ENCODE measurements around the gene LMO3. TPM values are rescaled to one million over a fixed set of nuclear protein-coding genes. Genes with fewer than 3 reads are reported as not detected.

The LMO3 gene
- total and polyA plus RNA-seq, 2 donors (not counting 3 experiments of a cell fraction or from before 2014, with no cell fraction given) = not detected

GRCh38 chr12:16504200-16504599 is 101.8 kb downstream of the LMO3 start:
- TF ChIP-seq, protein P1, sequence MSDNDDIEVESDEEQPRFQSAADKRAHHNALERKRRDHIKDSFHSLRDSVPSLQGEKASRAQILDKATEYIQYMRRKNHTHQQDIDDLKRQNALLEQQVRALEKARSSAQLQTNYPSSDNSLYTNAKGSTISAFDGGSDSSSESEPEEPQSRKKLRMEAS (IDR thresholded peaks at IDR 0.05; ENCODE audit: insufficient read depth, insufficient read length) = no peak
- no peak for TF ChIP-seq EZH2 (IDR thresholded peaks at IDR 0.05; ENCODE audit: borderline replicate concordance, low read depth, low read length, severe bottlenecking)
- Histone ChIP-seq H2AFZ (ENCODE audit: low read depth, low read length) (no peak overlapping the region), H3K79me2 (ENCODE audit: control insufficient read depth, insufficient read depth, low read length) (no peaks in the 10 kb centered on the region), H3K9ac (replicated peaks; ENCODE audit: extremely low read depth, insufficient read depth, low read length) (no peak overlapping the region), H3K27ac (ENCODE audit: insufficient read depth, low read depth, low read length) (no peak overlapping the region), H3K9me3 (replicated peaks; ENCODE audit: control insufficient read depth, insufficient read depth, low read length) (no peaks in the 10 kb centered on the region), H3K36me3 (ENCODE audit: control insufficient read depth in 2 of 2, extremely low read depth in 1 of 2, insufficient read depth in 2 of 2, low read length in 2 of 2) (no peaks in the 10 kb centered on the region), H3K27me3 (ENCODE audit: control insufficient read depth in 2 of 2, insufficient read depth in 2 of 2, low read length in 2 of 2) (no peaks in the 10 kb centered on the region), H3K4me3 (replicated peaks in 1 of 3; ENCODE audit: insufficient read depth in 1 of 3, low read depth in 1 of 3, low read length in 3 of 3) (no peak overlapping the region), H3K4me2 (ENCODE audit: insufficient read depth, low read length) (no peak overlapping the region), H3K4me1 (ENCODE audit: control insufficient read depth, extremely low read depth, insufficient read depth, low read length) (no peaks in the 10 kb centered on the region), H4K20me1 (replicated peaks; ENCODE audit: control insufficient read depth, extremely low read depth, insufficient read depth, low read length) (no peaks in the 10 kb centered on the region), H3K9me1 (replicated peaks; ENCODE audit: control insufficient read depth, extremely low read depth, insufficient read depth, low read length) (no peaks in the 10 kb centered on the region)
- POLR2A ChIA-PET = no interaction called here
- BruUV-seq (replicated peaks) = no TSS peak
- no peak for DNase-seq (ENCODE audit: low read depth, low spot score)
- intact Hi-C loops (cut with micrococcal nuclease) = no loop called here
- no peak for FAIRE-seq
- CTCF ChIA-PET = no interaction called here
- dilution Hi-C loops (cut with MboI; ENCODE audit: extremely low pct_ligation_motif_present, low sequenced_read_pairs) = no loop called here

GRCh38 chr12:16499611-16500010 is 106.4 kb downstream of the LMO3 start:
- H3K9me1 ChIP-seq (replicated peaks; ENCODE audit: control insufficient read depth, extremely low read depth, insufficient read depth, low read length) = no peaks in the 10 kb centered on the region
- dilution Hi-C loops (cut with MboI; ENCODE audit: extremely low pct_ligation_motif_present, low sequenced_read_pairs) = no loop called here

More at GRCh38 chr12:16499611-16500010, 106.4 kb downstream of the LMO3 start:
- no peak overlapping the region for H3K27ac ChIP-seq (ENCODE audit: insufficient read depth, low read depth, low read length)
- ChIA-PET POLR2A (no interaction called here), CTCF (no interaction called here)
- no peak overlapping the region for H2AFZ ChIP-seq (ENCODE audit: low read depth, low read length)
- no peak overlapping the region for H3K4me2 ChIP-seq (ENCODE audit: insufficient read depth, low read length)
- no peaks in the 10 kb centered on the region for H3K9me3 ChIP-seq (replicated peaks; ENCODE audit: control insufficient read depth, insufficient read depth, low read length)
- H3K36me3 ChIP-seq (ENCODE audit: control insufficient read depth in 2 of 2, extremely low read depth in 1 of 2, insufficient read depth in 2 of 2, low read length in 2 of 2) = no peaks in the 10 kb centered on the region
- intact Hi-C loops (cut with micrococcal nuclease) = no loop called here
- H4K20me1 ChIP-seq (replicated peaks; ENCODE audit: control insufficient read depth, extremely low read depth, insufficient read depth, low read length) = no peaks in the 10 kb centered on the region
- H3K4me1 ChIP-seq (ENCODE audit: control insufficient read depth, extremely low read depth, insufficient read depth, low read length) = no peaks in the 10 kb centered on the region
- no peak for TF ChIP-seq MYC (IDR thresholded peaks at IDR 0.05; ENCODE audit: low read depth, low read length)
- TF ChIP-seq POLR2AphosphoS5 (IDR thresholded peaks at IDR 0.05; ENCODE audit: insufficient read depth, low read depth, low read length) = no peak
- TF ChIP-seq EZH2 (IDR thresholded peaks at IDR 0.05; ENCODE audit: borderline replicate concordance, low read depth, low read length, severe bottlenecking) = no peak
- TF ChIP-seq GATA2 (IDR thresholded peaks at IDR 0.05; ENCODE audit: insufficient read depth, insufficient read length, low read depth, low read length) = no peak
- TF ChIP-seq, protein P1 (IDR thresholded peaks at IDR 0.05; ENCODE audit: insufficient read depth, insufficient read length) = no peak
- TF ChIP-seq, protein P2, sequence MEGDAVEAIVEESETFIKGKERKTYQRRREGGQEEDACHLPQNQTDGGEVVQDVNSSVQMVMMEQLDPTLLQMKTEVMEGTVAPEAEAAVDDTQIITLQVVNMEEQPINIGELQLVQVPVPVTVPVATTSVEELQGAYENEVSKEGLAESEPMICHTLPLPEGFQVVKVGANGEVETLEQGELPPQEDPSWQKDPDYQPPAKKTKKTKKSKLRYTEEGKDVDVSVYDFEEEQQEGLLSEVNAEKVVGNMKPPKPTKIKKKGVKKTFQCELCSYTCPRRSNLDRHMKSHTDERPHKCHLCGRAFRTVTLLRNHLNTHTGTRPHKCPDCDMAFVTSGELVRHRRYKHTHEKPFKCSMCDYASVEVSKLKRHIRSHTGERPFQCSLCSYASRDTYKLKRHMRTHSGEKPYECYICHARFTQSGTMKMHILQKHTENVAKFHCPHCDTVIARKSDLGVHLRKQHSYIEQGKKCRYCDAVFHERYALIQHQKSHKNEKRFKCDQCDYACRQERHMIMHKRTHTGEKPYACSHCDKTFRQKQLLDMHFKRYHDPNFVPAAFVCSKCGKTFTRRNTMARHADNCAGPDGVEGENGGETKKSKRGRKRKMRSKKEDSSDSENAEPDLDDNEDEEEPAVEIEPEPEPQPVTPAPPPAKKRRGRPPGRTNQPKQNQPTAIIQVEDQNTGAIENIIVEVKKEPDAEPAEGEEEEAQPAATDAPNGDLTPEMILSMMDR (IDR thresholded peaks at IDR 0.05; ENCODE audit: extremely low read depth in 1 of 2, insufficient read depth in 1 of 2, low read depth in 1 of 2, low read length in 2 of 2) = no peak
- TF ChIP-seq FOS (IDR thresholded peaks at IDR 0.05; ENCODE audit: borderline replicate concordance, insufficient read depth, low read length) = no peak
- TF ChIP-seq JUN (IDR thresholded peaks at IDR 0.05; ENCODE audit: borderline replicate concordance, insufficient read depth, insufficient read length, low read depth) = no peak
- no peak for TF ChIP-seq POLR2A (IDR thresholded peaks at IDR 0.05; ENCODE audit: low read depth, low read length)
- DNase-seq (ENCODE audit: low read depth, low spot score) = no peak
- no peak for FAIRE-seq
- no peak overlapping the region for H3K9ac ChIP-seq (replicated peaks; ENCODE audit: extremely low read depth, insufficient read depth, low read length)
- H3K4me3 ChIP-seq (replicated peaks in 1 of 3; ENCODE audit: insufficient read depth in 1 of 3, low read depth in 1 of 3, low read length in 3 of 3) = no peak overlapping the region
- H3K27me3 ChIP-seq (ENCODE audit: control insufficient read depth in 2 of 2, insufficient read depth in 2 of 2, low read length in 2 of 2) = no peaks in the 10 kb centered on the region
- BruUV-seq (replicated peaks) = no TSS peak
- H3K79me2 ChIP-seq (ENCODE audit: control insufficient read depth, insufficient read depth, low read length) = no peaks in the 10 kb centered on the region

All from endothelial cell of umbilical vein (primary cell).